Bronchial epithelial cell (primary cell): ENCODE measurements around the gene THSD4. TPM values are rescaled to one million over a fixed set of nuclear protein-coding genes. Genes with fewer than 3 reads are reported as not detected.
A peak's percentile ranks its signal among the peaks of the same experiment; 100 is the strongest.

Experiments used
- DNase-seq: peaks from one replicate; pipeline ENCODE4 v3.0.0-alpha.2; 2010; ENCODE audit warnings: low read depth
- FAIRE-seq: peaks from 2 replicates; lab custom pipeline; 2011; peaks lifted over from hg19 to GRCh38; lab: Jason Lieb, UNC
- H3K27me3 ChIP-seq: 2 replicates; pipeline ENCODE4 v1.5.1; 2011; ENCODE audit warnings: low read length; ENCODE audit not compliant: control insufficient read depth, insufficient read depth
- H3K36me3 ChIP-seq: 2 replicates; pipeline ENCODE4 v1.5.1; 2011; ENCODE audit warnings: low read length; ENCODE audit not compliant: control insufficient read depth, insufficient read depth
- H3K4me3 ChIP-seq: 2 replicates; pipeline ENCODE4 v1.5.1; 2011; ENCODE audit warnings: mild to moderate bottlenecking, low read depth, low read length, control low read depth
- total RNA-seq: library from RNA; depleted of rRNA; stranded (reverse); fragments of >200 nt; gene quantifications from 2 replicates; pipeline ENCODE4 v1.2.1, GENCODE V29; 2014
- TF ChIP-seq, protein P1 (sequence below): IDR thresholded peaks from 2 replicates; pipeline ENCODE4 v1.5.1; 2011; ENCODE audit warnings: mild to moderate bottlenecking, moderate library complexity, low read length, control low read depth, inconsistent platforms; ENCODE audit not compliant: insufficient read depth, severe bottlenecking

Gene THSD4
- total RNA-seq, 1 donor from 2014 or later, result 14.5 TPM

DNA sequence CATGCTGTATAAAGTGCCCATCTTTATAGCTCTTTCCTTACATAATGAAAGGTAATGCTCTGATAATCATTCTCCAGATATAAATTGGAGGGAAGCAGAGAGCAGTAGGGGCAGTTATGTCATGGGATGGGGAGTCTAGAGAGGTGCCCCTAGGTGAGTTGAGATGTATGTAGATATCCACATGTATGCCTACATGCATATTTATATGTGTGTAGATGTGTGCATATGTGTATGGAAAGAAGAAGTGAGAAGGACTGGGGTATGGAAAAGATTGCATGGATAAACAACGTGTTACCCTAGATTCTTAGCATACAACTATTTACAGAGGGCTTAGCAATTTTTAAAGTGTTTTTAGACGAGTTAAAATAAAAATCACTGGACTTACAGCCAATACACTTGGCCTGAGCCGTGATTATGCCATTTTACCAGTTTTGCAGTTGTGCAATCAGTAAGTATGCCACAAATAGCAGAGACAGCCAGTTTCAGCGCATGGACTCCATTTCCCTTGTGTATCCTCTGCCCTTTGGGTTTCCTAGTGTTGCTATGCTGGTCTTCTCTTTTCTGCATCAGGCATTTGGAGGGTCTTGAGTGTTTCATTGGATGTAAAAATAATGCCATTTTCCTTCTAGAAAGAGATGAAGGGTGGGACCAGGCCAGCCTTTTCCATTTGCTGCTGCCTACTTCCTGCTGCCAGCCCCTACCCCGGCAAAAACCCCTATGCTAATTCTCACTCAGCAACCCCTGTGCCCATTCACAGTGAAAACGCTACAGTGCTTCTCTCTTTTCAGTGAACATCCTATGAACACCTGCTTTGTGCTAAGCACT lies 495.7 kb downstream of the THSD4 start:
- no peak for FAIRE-seq
- TF ChIP-seq, protein P1, sequence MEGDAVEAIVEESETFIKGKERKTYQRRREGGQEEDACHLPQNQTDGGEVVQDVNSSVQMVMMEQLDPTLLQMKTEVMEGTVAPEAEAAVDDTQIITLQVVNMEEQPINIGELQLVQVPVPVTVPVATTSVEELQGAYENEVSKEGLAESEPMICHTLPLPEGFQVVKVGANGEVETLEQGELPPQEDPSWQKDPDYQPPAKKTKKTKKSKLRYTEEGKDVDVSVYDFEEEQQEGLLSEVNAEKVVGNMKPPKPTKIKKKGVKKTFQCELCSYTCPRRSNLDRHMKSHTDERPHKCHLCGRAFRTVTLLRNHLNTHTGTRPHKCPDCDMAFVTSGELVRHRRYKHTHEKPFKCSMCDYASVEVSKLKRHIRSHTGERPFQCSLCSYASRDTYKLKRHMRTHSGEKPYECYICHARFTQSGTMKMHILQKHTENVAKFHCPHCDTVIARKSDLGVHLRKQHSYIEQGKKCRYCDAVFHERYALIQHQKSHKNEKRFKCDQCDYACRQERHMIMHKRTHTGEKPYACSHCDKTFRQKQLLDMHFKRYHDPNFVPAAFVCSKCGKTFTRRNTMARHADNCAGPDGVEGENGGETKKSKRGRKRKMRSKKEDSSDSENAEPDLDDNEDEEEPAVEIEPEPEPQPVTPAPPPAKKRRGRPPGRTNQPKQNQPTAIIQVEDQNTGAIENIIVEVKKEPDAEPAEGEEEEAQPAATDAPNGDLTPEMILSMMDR, result no peak
- DNase-seq, result peak; percentile 12

DNA sequence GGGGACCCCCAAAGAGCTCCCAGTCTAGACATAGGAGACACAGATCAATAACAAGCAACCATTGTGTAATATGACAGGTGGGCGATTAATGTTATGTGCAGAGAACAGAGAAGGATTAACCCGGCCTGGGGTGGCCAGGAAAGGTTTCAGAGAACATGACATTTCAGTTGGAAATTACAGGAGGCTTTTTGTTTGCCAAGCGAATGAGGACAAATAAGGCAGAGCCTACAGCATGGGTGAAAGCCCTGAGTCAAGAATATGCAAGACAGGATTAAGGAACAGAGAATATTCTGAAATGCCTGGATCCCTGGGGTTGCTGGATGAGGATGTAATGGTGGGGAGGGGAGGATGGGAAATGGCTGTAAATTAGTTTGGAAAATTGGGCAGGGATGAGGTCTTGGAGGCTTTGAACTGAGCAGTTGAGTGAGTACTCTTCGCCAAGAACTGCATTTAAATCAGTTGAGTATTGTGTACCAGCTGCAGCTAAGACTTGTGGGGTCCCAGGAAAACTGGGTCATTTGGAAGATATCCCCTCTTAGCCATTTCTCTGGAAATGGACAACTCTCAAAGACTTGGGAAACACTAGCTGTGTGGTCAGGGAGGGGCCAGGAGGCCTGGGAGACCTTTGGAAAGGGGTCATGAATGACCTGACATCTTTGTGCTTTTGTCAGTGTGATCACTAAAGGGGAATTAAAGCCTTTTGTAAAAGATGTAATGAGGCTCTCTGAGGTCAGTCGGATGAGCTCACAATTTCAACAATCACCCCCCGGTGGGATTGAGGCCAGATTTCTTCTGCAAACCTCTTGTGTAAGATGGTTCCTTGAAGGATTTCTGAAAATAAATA lies 496.5 kb downstream of the THSD4 start:
- Histone ChIP-seq H3K4me3 (no peak overlapping the region), H3K36me3 (no peaks in the 10 kb centered on the region), H3K27me3 (no peaks in the 10 kb centered on the region)
- DNase-seq, result no peak
- TF ChIP-seq, protein P1, result no peak
- no peak for FAIRE-seq

More for the DNA sequence above, 495.7 kb downstream of the THSD4 start:
- no peak overlapping the region for H3K4me3 ChIP-seq
- H3K36me3 ChIP-seq, result no peaks in the 10 kb centered on the region
- no peaks in the 10 kb centered on the region for H3K27me3 ChIP-seq

DNA sequence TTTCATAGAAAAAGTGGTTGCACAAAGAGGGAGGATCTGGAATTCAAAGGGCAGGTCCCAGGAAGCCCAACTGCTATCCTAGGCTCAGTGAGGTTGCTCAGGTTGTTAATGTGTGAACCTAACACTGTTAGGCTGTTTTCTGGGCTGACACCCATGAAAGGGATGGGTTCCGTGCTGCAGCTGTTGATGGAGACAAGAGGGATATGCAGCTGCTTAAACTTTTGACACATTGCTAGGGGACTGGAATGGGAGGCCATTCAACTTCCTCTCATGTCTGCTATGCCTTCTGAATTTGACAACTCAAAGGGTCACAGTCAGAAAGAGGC lies 497.1 kb downstream of the THSD4 start:
- FAIRE-seq (no peak), DNase-seq (no peak)
- H3K36me3 ChIP-seq, result no peaks in the 10 kb centered on the region
- H3K4me3 ChIP-seq, result no peak overlapping the region
- TF ChIP-seq, protein P1, result no peak
- H3K27me3 ChIP-seq, result no peaks in the 10 kb centered on the region

DNA sequence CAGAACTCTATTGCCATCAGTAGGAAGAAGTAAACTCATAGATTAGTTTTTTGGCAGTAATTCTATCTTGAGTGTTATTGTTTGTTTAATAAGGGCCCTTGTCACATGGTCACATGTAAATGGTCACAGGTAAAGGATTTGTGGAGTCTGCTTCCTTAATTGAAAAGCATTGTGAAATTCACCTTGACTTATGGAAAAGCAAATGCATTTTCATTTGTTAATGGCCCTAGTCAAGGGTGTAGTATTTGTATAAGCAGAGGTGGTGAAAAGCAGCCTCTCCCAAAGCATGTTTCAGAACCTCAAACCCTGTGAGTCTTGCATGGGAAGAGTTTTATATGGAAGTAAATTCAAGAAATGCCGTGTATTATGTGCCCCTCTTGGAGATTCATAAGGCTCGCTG lies 497.6 kb downstream of the THSD4 start:
- Histone ChIP-seq H3K27me3 (no peaks in the 10 kb centered on the region), H3K4me3 (no peak overlapping the region), H3K36me3 (no peaks in the 10 kb centered on the region)
- TF ChIP-seq, protein P1, result no peak
- DNase-seq (no peak), FAIRE-seq (peak; percentile 66)

DNA sequence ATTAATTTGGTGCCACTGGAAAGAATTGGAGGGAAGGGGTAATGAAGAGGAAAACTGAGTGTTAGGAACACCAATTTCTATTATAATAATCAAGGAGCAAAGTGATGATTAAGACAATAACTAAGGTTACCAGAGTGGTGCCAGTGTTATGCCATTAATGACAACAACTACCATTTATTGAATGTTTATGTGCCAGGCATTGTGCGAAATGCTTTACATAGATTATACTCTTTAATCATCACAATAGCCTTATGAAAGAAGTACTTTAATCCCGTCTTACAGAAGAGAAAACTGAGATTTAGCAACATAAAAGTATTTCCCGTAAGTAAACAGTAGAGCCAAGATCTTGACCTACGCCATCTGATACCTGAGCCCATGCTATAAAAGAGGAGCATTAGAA lies 507.8 kb downstream of the THSD4 start:
- no peak for FAIRE-seq
- no peaks in the 10 kb centered on the region for H3K27me3 ChIP-seq
- H3K36me3 ChIP-seq, result no peaks in the 10 kb centered on the region
- TF ChIP-seq, protein P1, result no peak
- no peak overlapping the region for H3K4me3 ChIP-seq
- no peak for DNase-seq
